ENCODE results near the gene GRIN2A. TPM values are rescaled to one million over a fixed set of nuclear protein-coding genes. Genes with fewer than 3 reads are reported as not detected.
A peak's percentile ranks its signal among the peaks of the same experiment; 100 is the strongest.

The GRIN2A gene
- total and polyA plus RNA-seq, 2 of the 8 experiments (the other 6 are each of a cell fraction or from before 2014, with no cell fraction given) = 0.18 to 1.8 TPM

DNA sequence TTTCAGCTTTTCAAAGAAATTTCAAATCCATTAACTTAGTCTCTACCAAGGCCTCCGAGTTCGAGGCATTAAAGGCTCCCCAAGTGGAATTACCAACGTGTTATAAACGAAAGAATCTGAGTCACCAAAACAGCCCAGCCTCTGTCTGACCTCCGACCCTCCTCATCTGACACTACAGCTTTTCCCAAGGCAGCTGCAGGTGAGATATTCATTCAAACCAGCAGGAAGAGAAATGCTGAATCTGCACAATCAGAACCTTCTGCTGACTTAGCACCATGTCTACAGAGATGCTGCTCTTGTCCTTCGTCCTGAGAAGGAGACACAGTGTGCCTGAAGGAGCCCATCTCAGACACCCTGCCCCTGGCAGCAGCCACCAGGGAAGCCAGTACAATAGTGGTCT, 30.5 kb downstream of the GRIN2A start:
- FAIRE-seq (no peak), DNase-seq (ENCODE audit: low read depth in 1 of 2, low spot score in 2 of 2) (no peak)
- 92% methylated on average over 6 of the region's 6 CpGs; no CpG with 5 or more reads in 1 of the 2 experiments for WGBS, 2 experiments (ENCODE audit: extremely low coverage in 1 of 2, insufficient coverage in 1 of 2, insufficient read length in 1 of 2, insufficient replicate concordance in 2 of 2, low coverage in 1 of 2, low lambda C conversion rate in 2 of 2, missing lambda C conversion rate in 1 of 2)
- Histone ChIP-seq H3K9ac (replicated peaks in 1 of 4; ENCODE audit: extremely low read depth in 1 of 4, low read depth in 3 of 4, low read length in 3 of 4) (no peak overlapping the region), H2AFZ (ENCODE audit: low read length) (no peak overlapping the region), H3K79me1 (ENCODE audit: low read depth, low read length) (no peaks in the 10 kb centered on the region), H2BK120ac (replicated peaks; ENCODE audit: low read depth, low read length) (no peak overlapping the region), H3K4me3 (ENCODE audit: extremely low read depth in 1 of 4, insufficient read depth in 2 of 4, low read depth in 3 of 4, low read length in 4 of 4) (no peak overlapping the region), H3K4me1 (replicated peaks in 1 of 4; ENCODE audit: control insufficient read depth in 3 of 4, insufficient read depth in 4 of 4, low read length in 3 of 4) (no peaks in the 10 kb centered on the region; a peak in 1 of 7 replicates), H3K18ac (ENCODE audit: extremely low read depth, low read length) (no peak overlapping the region), H2BK12ac (ENCODE audit: low read depth, low read length) (no peak overlapping the region), H3K4ac (replicated peaks; ENCODE audit: insufficient read length, low read depth, low read length) (no peak overlapping the region), H3K79me2 (ENCODE audit: control insufficient read depth in 1 of 2, insufficient read depth in 2 of 2, low read length in 2 of 2) (no peaks in the 10 kb centered on the region), H4K91ac (replicated peaks; ENCODE audit: insufficient read length, low read length) (no peak overlapping the region), H3K36me3 (ENCODE audit: control insufficient read depth in 2 of 4, insufficient read depth in 4 of 4, low read length in 3 of 4) (no peaks in the 10 kb centered on the region), H2BK15ac (ENCODE audit: low read length) (no peak overlapping the region), H3K56ac (replicated peaks; ENCODE audit: insufficient read length, low read depth, low read length) (no peak overlapping the region), H4K5ac (ENCODE audit: insufficient read length, low read depth, low read length) (no peak overlapping the region), H3K4me2 (ENCODE audit: insufficient read depth in 1 of 2, low read depth in 2 of 2, low read length in 2 of 2) (no peak overlapping the region), H3K27me3 (replicated peaks in 1 of 4; ENCODE audit: control insufficient read depth in 3 of 4, extremely low read depth in 1 of 4, insufficient read depth in 3 of 4, low read length in 3 of 4) (no peaks in the 10 kb centered on the region), H3K23ac (ENCODE audit: insufficient read length) (no peak overlapping the region), H3K27ac (ENCODE audit: low read depth, low read length) (no peak overlapping the region), H3K23me2 (ENCODE audit: low read depth, low read length) (no peaks in the 10 kb centered on the region), H4K20me1 (replicated peaks in 1 of 2; ENCODE audit: control insufficient read depth in 1 of 2, insufficient read depth in 2 of 2, low read length in 2 of 2) (no peaks in the 10 kb centered on the region), H4K8ac (ENCODE audit: extremely low read depth, insufficient read depth, low read length) (no peak overlapping the region), H3K14ac (ENCODE audit: insufficient read length) (no peak overlapping the region), H2BK20ac (ENCODE audit: low read length) (no peak overlapping the region), H3K9me3 (ENCODE audit: insufficient read depth in 2 of 2, low read depth in 1 of 2, low read length in 1 of 2) (no peaks in the 10 kb centered on the region), H2AK5ac (ENCODE audit: low read depth, low read length) (no peak overlapping the region), H2BK5ac (ENCODE audit: low read depth, low read length) (no peak overlapping the region)
- TF ChIP-seq TCF12 (IDR thresholded peaks at IDR 0.05; ENCODE audit: low read depth, low read length) (no peak), MAFK (IDR thresholded peaks at IDR 0.05; ENCODE audit: low read depth, low read length) (peak; percentile 53; the same call in 1 of the 2 replicates)
- ChIA-PET CTCF (ENCODE audit: partially characterized antibody) (interaction anchor here (1.2 kb wide), 1 partner anchor 503 kb away, joined by 3 read pairs; no protein-coding TSS in a partner anchor), POLR2A (ENCODE audit: partially characterized antibody) (no interaction called here)
